ENCODE results near the gene MAGEL2. TPM values are rescaled to one million over a fixed set of nuclear protein-coding genes. Genes with fewer than 3 reads are reported as not detected.
A peak's percentile ranks its signal among the peaks of the same experiment; 100 is the strongest.

MAGEL2 gene
- total RNA-seq, 1 experiment from 2014 or later: 9.2 TPM

GRCh38 chr15:23644829-23645228 is 2.8 kb downstream of the MAGEL2 start:
- no peak overlapping the region for H2BK120ac ChIP-seq (ENCODE audit: low read depth, low read length, poor library complexity, severe bottlenecking)
- H4K91ac ChIP-seq (ENCODE audit: insufficient read length, low read depth, low read length): no peak overlapping the region
- no peak overlapping the region for H3K23ac ChIP-seq (ENCODE audit: insufficient read length, low read depth, low read length)
- no peak overlapping the region for H3K56ac ChIP-seq (ENCODE audit: insufficient read length, low read depth, low read length)
- no CpG with 5 or more reads among the region's 13 CpGs for WGBS (ENCODE audit: extremely low coverage, insufficient read length, low lambda C conversion rate)
- no peaks in the 10 kb centered on the region for H3K27me3 Mint-ChIP-seq (ENCODE audit: low read depth)
- H3K4me2 ChIP-seq (ENCODE audit: insufficient read depth, insufficient read length, low read length): no peak overlapping the region
- H2BK15ac ChIP-seq (ENCODE audit: low read depth, low read length): no peak overlapping the region
- no peak overlapping the region for H2BK12ac ChIP-seq (ENCODE audit: insufficient read length, low read depth, low read length)
- H3K9me3 Mint-ChIP-seq: peaks cover 50 to 52% of the 10 kb centered on the region in 2 experiments
- H3K9ac ChIP-seq (ENCODE audit: extremely low read depth, insufficient read length, low read length): no peak overlapping the region
- no peak for DNase-seq
- no peak overlapping the region for H2BK20ac ChIP-seq (ENCODE audit: low read depth, low read length, poor library complexity, severe bottlenecking)
- H3K79me1 ChIP-seq (ENCODE audit: insufficient read depth, low read depth, low read length, poor library complexity, severe bottlenecking): no peaks in the 10 kb centered on the region
- no peaks in the 10 kb centered on the region for H3K4me1 ChIP-seq (ENCODE audit: insufficient read depth, low read length)
- H3K27ac ChIP-seq (ENCODE audit: insufficient read length, low read depth, low read length): no peak overlapping the region
- H3K14ac ChIP-seq (ENCODE audit: insufficient read depth, low read length): no peak overlapping the region
- no peak overlapping the region for H4K8ac ChIP-seq (replicated peaks; ENCODE audit: insufficient read length, low read depth, low read length)
- H2AFZ ChIP-seq (ENCODE audit: low read length): no peak overlapping the region
- H3K4me1 Mint-ChIP-seq: peaks cover 12 to 14% of the 10 kb centered on the region in 2 experiments; a peak in 3 of 4 replicates
- H3K79me2 ChIP-seq (ENCODE audit: insufficient read depth, low read length): no peaks in the 10 kb centered on the region
- no peak for TF ChIP-seq CTCF (conservative IDR thresholded peaks at IDR 0.05)
- no peak overlapping the region for H2AK5ac ChIP-seq (ENCODE audit: insufficient read length, low read length)
- 0 out of 5 replicates have a peak overlapping the region, but pooled peaks of 1 of the 2 experiments have one; percentile 44 for H3K4me3 Mint-ChIP-seq
- no peaks in the 10 kb centered on the region for H4K20me1 ChIP-seq (ENCODE audit: control insufficient read depth, insufficient read depth, insufficient read length)
- no peak overlapping the region for H4K5ac ChIP-seq (ENCODE audit: insufficient read length, low read depth, low read length)
- peaks cover 20% of the 10 kb centered on the region for H3K9me3 ChIP-seq (ENCODE audit: control insufficient read depth, low read depth, low read length)
- H3T11ph ChIP-seq (ENCODE audit: low read length): no peak overlapping the region
- H2BK5ac ChIP-seq (ENCODE audit: insufficient read length, low read length): no peak overlapping the region
- H3K18ac ChIP-seq (ENCODE audit: insufficient read length, low read depth, low read length): no peak overlapping the region
- H3K4ac ChIP-seq (ENCODE audit: low read depth, low read length): no peak overlapping the region
- peaks cover 0 to 6% (median 1%) of the 10 kb centered on the region in 3 experiments; a peak in 3 of 7 replicates for H3K36me3 Mint-ChIP-seq (ENCODE audit: insufficient read depth in 1 of 3, low read depth in 3 of 3)
- no peaks in the 10 kb centered on the region for H3K27me3 ChIP-seq (ENCODE audit: insufficient read depth, low read length)
- no peak overlapping the region for H3K27ac Mint-ChIP-seq
- H3K23me2 ChIP-seq (ENCODE audit: insufficient read length, low read depth, low read length, poor library complexity, severe bottlenecking): peaks cover 3% of the 10 kb centered on the region

Data from H9 (cell line).